DOHH2 (cell line): ENCODE results near the gene AKAP13.

ENCODE experiments used
- H3F3A ChIP-seq: fragments of 200-600 bp; sonication (generic), shearing (Covaris generic); 2 replicates; pipeline ENCODE4 v1.6.0; 2016; ENCODE audit warnings: antibody characterized with exemption, mild to moderate bottlenecking; ENCODE audit not compliant: control insufficient read depth, insufficient read depth
- H3K27ac ChIP-seq: fragments of 200-600 bp; sonication (generic); 2 replicates; pipeline ENCODE4 v1.5.1; 2014; ENCODE audit warnings: low read depth, mild to moderate bottlenecking, low read length, moderate library complexity
- H3K27me3 ChIP-seq: fragments of 200-600 bp; sonication (generic); 2 replicates; pipeline ENCODE4 v1.6.1; 2014; ENCODE audit warnings: mild to moderate bottlenecking, low read length, mixed read lengths; ENCODE audit not compliant: control insufficient read depth
- H3K36me3 ChIP-seq: fragments of 200-600 bp; sonication (generic); 2 replicates; pipeline ENCODE4 v1.6.1; 2014; ENCODE audit warnings: mild to moderate bottlenecking, low read length, moderate library complexity, mixed read lengths; ENCODE audit not compliant: control insufficient read depth
- H3K4me1 ChIP-seq: fragments of 200-600 bp; sonication (generic); 2 replicates; pipeline ENCODE4 v1.6.1; 2014; ENCODE audit warnings: mild to moderate bottlenecking, low read length, mixed read lengths; ENCODE audit not compliant: control insufficient read depth
- H3K4me2 ChIP-seq: fragments of 200-600 bp; sonication (generic); 2 replicates; pipeline ENCODE4 v1.6.0; 2014; ENCODE audit warnings: mild to moderate bottlenecking, low read length, moderate library complexity
- H3K4me3 ChIP-seq: fragments of 200-600 bp; sonication (generic); 2 replicates; pipeline ENCODE4 v1.5.1; 2014; ENCODE audit warnings: mild to moderate bottlenecking, low read length, mixed read lengths
- H3K79me2 ChIP-seq: fragments of 200-600 bp; sonication (generic); 2 replicates; pipeline ENCODE4 v1.6.1; 2014; ENCODE audit warnings: mild to moderate bottlenecking, low read length, mixed read lengths; ENCODE audit not compliant: control insufficient read depth
- H3K9me2 ChIP-seq: fragments of 200-600 bp; sonication (generic); replicated peaks from 2 replicates; pipeline ENCODE4 v1.6.1; 2014; ENCODE audit warnings: mild to moderate bottlenecking, low read length, mixed read lengths; ENCODE audit not compliant: control insufficient read depth
- H3K9me3 ChIP-seq: fragments of 200-600 bp; sonication (generic); 2 replicates; pipeline ENCODE4 v1.6.1; 2014; ENCODE audit warnings: antibody characterized with exemption, low read length, mixed read lengths; ENCODE audit not compliant: control insufficient read depth, insufficient read depth
- H4K20me1 ChIP-seq: fragments of 200-600 bp; sonication (generic); 2 replicates; pipeline ENCODE4 v1.6.0; 2014; ENCODE audit warnings: low read depth, mild to moderate bottlenecking, antibody characterized with exemption, low read length, moderate library complexity; ENCODE audit not compliant: control insufficient read depth, insufficient read depth
- CTCF ChIP-seq: fragments of 200-600 bp; sonication (generic); IDR thresholded peaks from one replicate; pipeline ENCODE4 v1.5.1; 2014; ENCODE audit warnings: antibody characterized with exemption, mild to moderate bottlenecking, low read depth, low read length; ENCODE audit not compliant: poor library complexity, severe bottlenecking
- EZH2phosphoT487 ChIP-seq: fragments of 200-600 bp; sonication (generic); IDR thresholded peaks from 2 replicates; pipeline ENCODE4 v1.6.1; 2017; ENCODE audit warnings: borderline replicate concordance, mild to moderate bottlenecking, antibody characterized with exemption, low read length, moderate library complexity, mixed read lengths

Gene AKAP13

DNA sequence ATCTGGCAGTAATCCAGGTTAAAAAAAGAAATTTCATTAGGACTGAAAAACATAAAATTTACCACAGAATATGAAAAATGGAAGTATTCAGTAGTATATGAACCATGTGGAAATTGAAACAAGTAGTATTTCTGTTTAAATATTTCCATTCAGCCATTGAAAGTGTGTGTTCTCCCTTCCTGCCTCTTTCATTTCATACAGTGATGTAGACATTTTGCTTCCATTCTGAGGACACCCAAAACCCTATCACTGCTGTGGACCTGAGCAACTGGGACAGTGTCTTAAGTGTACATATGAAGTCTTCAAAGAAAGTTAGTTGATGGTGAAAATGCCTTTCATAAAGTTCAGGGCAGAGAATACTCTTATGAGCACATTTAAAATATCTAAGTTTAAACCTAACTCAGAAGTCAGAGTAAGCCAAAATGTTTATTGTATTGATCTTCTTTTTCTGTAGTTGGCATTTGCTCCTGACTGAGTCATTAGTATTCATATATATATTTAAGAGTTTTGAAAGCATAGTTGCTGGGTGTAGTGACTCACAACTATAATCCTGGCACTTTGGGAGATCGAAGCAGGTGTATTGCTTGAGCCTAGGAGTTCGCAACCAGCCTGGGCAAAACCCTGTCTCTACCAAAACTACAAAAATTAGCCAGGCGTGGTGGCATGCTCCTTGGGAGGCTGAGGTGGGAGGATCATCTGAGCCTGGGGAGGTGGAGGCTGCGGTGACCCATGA is 215.6 kb downstream of the AKAP13 start:
- Histone ChIP-seq H3K36me3 (peaks cover 9% of the 10 kb centered on the region; the same call in 1 of the 2 replicates), H3K4me2 (no peak overlapping the region), H3K9me3 (no peaks in the 10 kb centered on the region), H3K9me2 (no peaks in the 10 kb centered on the region), H3K27me3 (no peaks in the 10 kb centered on the region), H4K20me1 (no peaks in the 10 kb centered on the region), H3K79me2 (0 out of 2 replicates have a peak, but pooled peaks cover 2% of the 10 kb centered on the region), H3K27ac (no peak overlapping the region), H3K4me3 (no peak overlapping the region), H3F3A (no peaks in the 10 kb centered on the region), H3K4me1 (no peaks in the 10 kb centered on the region)
- TF ChIP-seq CTCF (no peak), EZH2phosphoT487 (no peak)

GRCh38 chr15:85597155-85597815 is 216.9 kb downstream of the AKAP13 start:
- Histone ChIP-seq H3K27ac (no peak overlapping the region), H4K20me1 (no peaks in the 10 kb centered on the region), H3K4me3 (no peak overlapping the region)

DNA sequence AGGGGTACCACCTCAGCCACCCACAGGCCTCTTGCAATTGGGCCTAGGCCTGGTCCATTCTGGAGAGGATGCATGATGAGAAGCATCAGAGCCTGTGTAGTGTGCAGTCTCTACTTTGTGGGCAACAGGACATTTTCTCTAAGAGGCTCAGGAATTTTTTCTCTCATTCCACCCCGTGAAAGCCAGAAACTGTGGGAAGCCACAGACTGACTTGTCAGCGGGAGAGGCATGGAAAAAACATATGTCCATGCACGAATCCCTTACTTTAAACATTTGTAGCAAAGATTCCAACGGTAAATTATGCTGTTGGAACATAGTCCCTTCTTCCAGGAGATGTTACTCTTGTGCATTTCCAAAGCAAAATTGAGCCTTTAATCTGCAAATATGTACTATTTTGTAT is 217.8 kb downstream of the AKAP13 start:
- Histone ChIP-seq H3K4me3 (no peak overlapping the region), H3K27me3 (no peaks in the 10 kb centered on the region), H3K4me1 (no peaks in the 10 kb centered on the region), H3K9me2 (no peaks in the 10 kb centered on the region), H4K20me1 (no peaks in the 10 kb centered on the region), H3K79me2 (0 out of 2 replicates have a peak, but pooled peaks cover 2% of the 10 kb centered on the region), H3K36me3 (peaks cover 17% of the 10 kb centered on the region), H3F3A (no peaks in the 10 kb centered on the region), H3K9me3 (no peaks in the 10 kb centered on the region), H3K27ac (no peak overlapping the region), H3K4me2 (no peak overlapping the region)
- TF ChIP-seq EZH2phosphoT487 = no peak
- no peak for TF ChIP-seq CTCF

More at GRCh38 chr15:85597155-85597815, 216.9 kb downstream of the AKAP13 start:
- Histone ChIP-seq H3K79me2 (0 out of 2 replicates have a peak, but pooled peaks cover 2% of the 10 kb centered on the region), H3F3A (no peaks in the 10 kb centered on the region), H3K4me2 (no peak overlapping the region), H3K36me3 (peaks cover 9% of the 10 kb centered on the region; the same call in 1 of the 2 replicates), H3K4me1 (no peaks in the 10 kb centered on the region), H3K27me3 (no peaks in the 10 kb centered on the region), H3K9me3 (no peaks in the 10 kb centered on the region), H3K9me2 (no peaks in the 10 kb centered on the region)
- no peak for TF ChIP-seq CTCF
- no peak for TF ChIP-seq EZH2phosphoT487
